GM19035 (cell line): ENCODE results near the gene ENTPD2.
"Not testable (repeated sequence)": the region's sequence is repeated elsewhere in the genome, so short reads cannot be mapped to it uniquely, and the experiment has no call there.

ENCODE experiments used
- ATAC-seq: cut with Tn5 transposase; IDR thresholded peaks from one replicate; pipeline ENCODE4 v1.9.1; 2021; ENCODE audit not compliant: unreplicated experiment

ENTPD2 gene

GRCh38 chr9:137065336-137065967 lies 11.6 kb upstream of the ENTPD2 start:
- no peak for ATAC-seq

- no peak for ATAC-seq
Measured at GRCh38 chr9:137064880-137065164, 11.0 kb upstream of the ENTPD2 start.

- no peak for ATAC-seq
Measured at GRCh38 chr9:137064027-137064879, 10.4 kb upstream of the ENTPD2 start.

GRCh38 chr9:137063311-137064026 lies 9.6 kb upstream of the ENTPD2 start:
- ATAC-seq: no peak

- not testable (repeated sequence) for ATAC-seq
Measured at GRCh38 chr9:137062798-137063197, 8.9 kb upstream of the ENTPD2 start.

GRCh38 chr9:137062384-137062783 lies 8.5 kb upstream of the ENTPD2 start:
- ATAC-seq: no peak

GRCh38 chr9:137058521-137059234 lies 4.8 kb upstream of the ENTPD2 start:
- no peak for ATAC-seq

GRCh38 chr9:137057545-137057944 lies 3.7 kb upstream of the ENTPD2 start:
- no peak for ATAC-seq

- no peak for ATAC-seq
Measured at GRCh38 chr9:137056739-137057415, 3.0 kb upstream of the ENTPD2 start.

- no peak for ATAC-seq
Measured at GRCh38 chr9:137055385-137056364, 1.8 kb upstream of the ENTPD2 start.

GRCh38 chr9:137054932-137055384 lies 1.1 kb upstream of the ENTPD2 start:
- no peak for ATAC-seq

GRCh38 chr9:137052998-137053943 lies 590 bp downstream of the ENTPD2 start:
- ATAC-seq: no peak

- ATAC-seq: no peak
Measured at GRCh38 chr9:137052293-137052692, 1.6 kb downstream of the ENTPD2 start.

GRCh38 chr9:137051145-137051724 lies 2.6 kb downstream of the ENTPD2 start:
- no peak for ATAC-seq

GRCh38 chr9:137050570-137050969 lies 3.3 kb downstream of the ENTPD2 start:
- no peak for ATAC-seq

GRCh38 chr9:137049544-137050449 lies 4.1 kb downstream of the ENTPD2 start:
- no peak for ATAC-seq
